CD4-positive, alpha-beta T cell treated with Interleukin-17A for 1 hour (primary cell): Measurements from ENCODE around the gene DPY19L2.
"Not testable (repeated sequence)": the region's sequence is repeated elsewhere in the genome, so short reads cannot be mapped to it uniquely, and the experiment has no call there.

Experiments
- DNase-seq: peaks from one replicate; pipeline ENCODE4 v3.0.0-alpha.2; 2020

DPY19L2 gene

GRCh38 chr12:63658501-63658900 is 9.8 kb downstream of the DPY19L2 start:
- not testable (repeated sequence) for DNase-seq

- DNase-seq = not testable (repeated sequence)
These were observed 11.9 kb downstream of the DPY19L2 start for GRCh38 chr12:63656407-63656806.

- not testable (repeated sequence) for DNase-seq
These were observed 12.6 kb downstream of the DPY19L2 start for GRCh38 chr12:63655543-63656257.

GRCh38 chr12:63654481-63654880 is 13.8 kb downstream of the DPY19L2 start:
- not testable (repeated sequence) for DNase-seq

GRCh38 chr12:63649517-63649916 is 18.8 kb downstream of the DPY19L2 start:
- DNase-seq = not testable (repeated sequence)

- DNase-seq = not testable (repeated sequence)
These were observed 24.7 kb downstream of the DPY19L2 start for GRCh38 chr12:63643381-63644140.

- not testable (repeated sequence) for DNase-seq
These were observed 44.0 kb downstream of the DPY19L2 start for GRCh38 chr12:63624258-63624657.

- not testable (repeated sequence) for DNase-seq
These were observed 52.7 kb downstream of the DPY19L2 start for GRCh38 chr12:63615544-63615943.

GRCh38 chr12:63611285-63611684 is 57.0 kb downstream of the DPY19L2 start:
- DNase-seq = not testable (repeated sequence)

GRCh38 chr12:63609281-63609680 is 59.0 kb downstream of the DPY19L2 start:
- DNase-seq = not testable (repeated sequence)

GRCh38 chr12:63604985-63605384 is 63.3 kb downstream of the DPY19L2 start:
- not testable (repeated sequence) for DNase-seq

GRCh38 chr12:63594828-63595227 is 73.5 kb downstream of the DPY19L2 start:
- DNase-seq = not testable (repeated sequence)

GRCh38 chr12:63584426-63584825 is 83.9 kb downstream of the DPY19L2 start:
- not testable (repeated sequence) for DNase-seq

GRCh38 chr12:63583289-63583688 is 85.0 kb downstream of the DPY19L2 start:
- not testable (repeated sequence) for DNase-seq

- DNase-seq = not testable (repeated sequence)
These were observed 90.7 kb downstream of the DPY19L2 start for GRCh38 chr12:63577631-63578030.

- DNase-seq = not testable (repeated sequence)
These were observed 96.3 kb downstream of the DPY19L2 start for GRCh38 chr12:63572038-63572437.

GRCh38 chr12:63558445-63558844 is 109.8 kb downstream of the DPY19L2 start:
- not testable (repeated sequence) for DNase-seq

- DNase-seq = not testable (repeated sequence)
These were observed 116.9 kb downstream of the DPY19L2 start for GRCh38 chr12:63551397-63551796.

- DNase-seq = not testable (repeated sequence)
These were observed 119.3 kb downstream of the DPY19L2 start for GRCh38 chr12:63549034-63549433.

GRCh38 chr12:63545298-63545916 is 122.9 kb downstream of the DPY19L2 start:
- DNase-seq = not testable (repeated sequence)

GRCh38 chr12:63538656-63539055 is 129.6 kb downstream of the DPY19L2 start:
- DNase-seq = not testable (repeated sequence)

GRCh38 chr12:63537838-63538237 is 130.5 kb downstream of the DPY19L2 start:
- DNase-seq = not testable (repeated sequence)

- not testable (repeated sequence) for DNase-seq
These were observed 138.7 kb downstream of the DPY19L2 start for GRCh38 chr12:63529641-63530040.
